Non-pigmented ciliary epithelial cell (primary cell): Measurements from ENCODE around the gene UBN2.
"Not testable (repeated sequence)": the region's sequence is repeated elsewhere in the genome, so short reads cannot be mapped to it uniquely, and the experiment has no call there.

Experiments
- DNase-seq: peaks from one replicate; pipeline ENCODE4 v3.0.0-alpha.2; 2010; ENCODE audit warnings: low read depth

UBN2 gene

DNA sequence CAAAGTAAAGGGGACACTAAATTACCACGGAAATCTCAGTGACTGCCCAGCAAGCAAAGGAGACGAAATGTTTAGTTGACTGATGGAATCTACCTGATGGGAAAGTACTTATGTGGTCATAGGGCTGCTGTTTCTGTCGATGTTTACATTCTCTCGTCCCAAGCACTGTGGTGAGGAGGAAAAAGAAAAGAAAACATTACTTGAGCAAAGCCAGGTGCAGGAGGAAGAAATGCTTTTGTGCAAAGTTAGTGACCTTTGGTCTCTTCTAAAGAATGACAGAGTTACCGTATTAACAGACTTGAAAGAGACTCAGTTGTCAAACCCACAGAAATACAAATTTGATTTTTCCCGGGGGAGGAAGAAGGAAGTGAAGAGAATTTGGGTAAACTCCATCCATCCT is 66.8 kb downstream of the UBN2 start:
- DNase-seq, result no peak

DNA sequence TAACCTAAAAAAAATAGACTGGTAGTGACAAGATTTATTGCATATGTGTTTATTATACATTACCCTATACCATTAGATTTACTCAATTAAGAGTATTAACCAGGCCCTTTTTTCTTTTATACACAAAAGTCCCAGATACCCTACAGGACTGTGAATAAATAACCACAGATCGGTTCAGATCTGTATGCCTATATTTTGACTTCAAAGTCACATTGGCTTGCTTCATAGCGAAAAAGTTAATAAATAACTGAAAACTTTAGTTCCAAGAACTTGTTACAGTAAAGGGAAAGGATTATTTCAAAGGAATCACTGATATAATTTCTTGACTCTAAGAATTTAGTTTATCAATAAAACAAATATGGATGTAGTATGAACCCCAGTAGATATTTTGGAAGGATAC is 68.3 kb downstream of the UBN2 start:
- DNase-seq, result no peak

GRCh38 chr7:139300390-139300789 is 69.4 kb downstream of the UBN2 start:
- DNase-seq, result no peak

- no peak for DNase-seq
Measured at GRCh38 chr7:139304517-139304916, 73.5 kb downstream of the UBN2 start.

DNA sequence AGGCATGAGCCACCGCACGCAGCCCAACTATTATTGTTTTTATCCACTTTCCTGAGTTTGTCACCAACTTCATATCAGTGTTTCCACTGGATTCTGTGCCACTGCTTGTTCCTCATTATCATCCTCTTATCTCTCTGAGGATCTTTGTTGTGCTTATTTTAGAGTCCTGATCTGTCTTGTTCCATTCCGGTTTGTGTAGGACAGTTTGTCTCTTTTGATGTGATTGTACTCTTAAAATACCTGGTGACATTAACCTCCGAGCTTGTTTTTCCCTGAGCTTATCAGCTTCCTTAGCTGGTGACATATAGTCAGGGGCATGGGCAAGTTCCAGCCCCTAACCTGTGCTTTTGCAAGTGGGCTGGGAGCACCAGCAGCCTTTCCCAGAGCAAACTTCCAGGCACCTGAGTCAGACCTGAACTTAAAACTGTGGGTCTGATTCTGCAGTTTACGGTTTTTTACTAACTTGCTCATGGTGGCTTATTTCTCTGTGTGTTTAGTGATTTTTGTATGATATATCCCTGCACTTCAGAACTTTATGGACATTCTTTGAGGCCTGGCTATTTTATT is 87.0 kb downstream of the UBN2 start:
- DNase-seq, result no peak

- DNase-seq, result no peak
Measured at GRCh38 chr7:139321071-139321745, 90.2 kb downstream of the UBN2 start.

DNA sequence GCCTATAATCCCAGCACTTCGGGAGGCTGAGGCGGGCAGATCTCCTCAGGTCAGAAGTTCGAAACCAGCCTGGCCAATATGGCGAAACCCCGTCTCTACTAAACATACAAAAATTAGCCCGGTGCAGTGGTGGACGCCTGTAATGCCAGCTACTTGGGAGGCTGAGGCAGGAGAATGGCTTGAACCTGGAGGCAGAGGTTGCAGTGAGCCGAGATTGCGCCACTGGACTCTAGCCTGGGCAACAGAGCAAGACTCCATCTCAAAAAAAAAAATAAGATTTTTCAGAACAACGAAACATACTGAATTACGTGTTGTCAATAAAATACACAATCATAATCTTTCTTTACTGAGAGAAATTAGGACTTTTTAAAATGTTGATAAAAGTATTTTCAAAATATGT is 93.7 kb downstream of the UBN2 start:
- DNase-seq, result not testable (repeated sequence)

- peak; percentile 37 for DNase-seq
Measured at GRCh38 chr7:139328375-139328774, 97.3 kb downstream of the UBN2 start.

DNA sequence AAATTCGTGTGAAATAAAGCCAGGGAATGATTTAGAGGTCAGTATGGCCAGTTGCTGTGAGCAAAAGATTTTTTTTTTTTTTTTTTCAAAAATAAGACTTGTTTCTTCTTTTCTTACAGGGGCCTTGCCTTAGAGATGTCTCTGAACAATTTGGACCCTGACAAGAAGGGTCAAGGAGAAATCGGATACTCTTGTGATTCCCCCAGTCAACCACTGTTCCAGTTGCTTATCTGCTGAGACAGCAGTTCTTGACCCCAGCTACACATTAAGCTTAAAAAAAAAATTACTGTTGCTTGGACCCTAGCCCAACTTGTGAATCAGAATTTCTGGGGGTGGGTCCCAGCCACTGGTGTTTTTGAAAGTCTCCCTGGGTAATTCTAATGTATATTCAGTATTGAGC is 98.1 kb downstream of the UBN2 start:
- no peak for DNase-seq

DNA sequence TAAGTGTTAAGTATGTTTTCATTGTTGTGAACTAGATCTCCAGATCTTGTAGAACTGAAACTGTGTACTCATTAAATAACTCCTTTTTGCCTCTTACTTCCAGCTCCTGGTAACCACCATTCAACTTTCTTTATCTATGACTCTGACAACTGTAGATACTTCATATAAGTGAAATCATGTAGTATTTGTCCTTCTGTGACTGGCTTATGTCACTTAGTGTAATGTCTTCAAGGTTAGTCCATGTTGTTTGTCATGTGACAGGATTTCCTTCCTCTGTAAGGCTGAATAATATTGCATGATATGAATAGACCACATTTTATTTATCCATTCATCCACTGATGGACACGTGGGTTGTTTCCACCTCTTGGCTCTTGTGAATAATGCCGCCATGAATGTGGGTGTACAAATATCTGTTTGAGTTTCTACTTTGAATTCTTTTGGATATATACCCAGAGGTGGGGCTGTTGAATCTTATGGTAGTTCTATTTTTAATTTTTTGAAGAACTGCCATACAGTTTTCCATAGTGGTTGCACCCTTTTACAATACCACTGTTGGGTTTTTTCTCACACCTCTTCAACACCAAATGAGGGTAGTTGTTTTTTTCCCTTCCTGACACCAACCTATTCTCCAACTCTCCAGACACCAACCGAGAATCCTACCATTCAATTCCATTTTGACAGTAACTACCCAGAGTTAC is 99.4 kb downstream of the UBN2 start:
- no peak for DNase-seq

DNA sequence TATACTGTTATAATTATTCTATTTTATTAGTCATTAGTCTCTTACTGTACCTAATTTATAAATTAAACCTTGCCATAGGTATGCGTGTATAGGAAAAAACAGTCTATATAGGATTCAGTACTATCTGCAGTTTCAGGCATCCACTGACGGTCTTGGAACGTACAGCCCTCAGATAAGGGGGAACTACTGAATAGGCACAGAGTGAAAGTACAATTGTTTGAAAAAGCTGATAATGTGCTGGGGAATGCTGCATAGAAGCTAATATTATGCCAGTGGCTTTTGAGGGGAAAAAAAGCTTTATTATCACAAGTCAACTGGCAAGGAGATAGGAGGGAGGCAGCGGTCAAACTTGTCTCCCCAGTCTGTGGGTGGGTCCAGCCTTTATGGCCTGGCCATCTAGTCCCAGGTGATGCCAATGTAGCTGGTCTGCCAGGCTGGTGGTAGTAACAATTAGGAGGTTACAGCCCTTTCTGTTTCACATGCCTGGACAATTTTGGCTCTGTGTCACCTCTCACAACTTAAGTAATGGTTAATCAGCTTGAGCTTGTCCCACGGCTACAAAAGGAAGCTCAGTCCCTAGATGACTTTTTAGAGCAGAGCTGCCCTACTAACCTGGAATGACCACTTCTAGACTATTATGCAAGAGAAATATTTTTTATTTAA is 101.8 kb downstream of the UBN2 start:
- no peak for DNase-seq

- DNase-seq, result not testable (repeated sequence)
Measured at GRCh38 chr7:139333443-139333842, 102.4 kb downstream of the UBN2 start.

- no peak for DNase-seq
Measured at GRCh38 chr7:139334399-139335150, 103.5 kb downstream of the UBN2 start.

DNA sequence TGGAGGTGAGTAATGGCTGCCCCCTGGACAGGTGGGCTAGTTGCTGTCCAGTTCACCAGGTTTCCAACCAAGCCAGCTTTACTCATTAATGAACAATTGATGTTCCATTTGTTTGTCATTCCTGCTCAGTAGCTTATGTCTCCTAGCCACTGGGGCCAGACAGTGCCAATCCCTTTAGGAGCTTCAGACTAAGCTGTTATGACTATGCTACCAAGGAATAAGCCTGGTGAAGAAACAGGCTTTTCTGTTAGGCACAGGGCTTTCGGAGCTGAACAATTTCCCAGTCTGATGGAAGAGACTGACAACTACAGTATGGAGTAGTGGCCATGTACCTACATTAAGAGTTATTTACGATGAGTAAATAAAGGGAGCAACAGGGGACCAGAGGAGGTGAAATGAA is 108.0 kb downstream of the UBN2 start:
- no peak for DNase-seq

DNA sequence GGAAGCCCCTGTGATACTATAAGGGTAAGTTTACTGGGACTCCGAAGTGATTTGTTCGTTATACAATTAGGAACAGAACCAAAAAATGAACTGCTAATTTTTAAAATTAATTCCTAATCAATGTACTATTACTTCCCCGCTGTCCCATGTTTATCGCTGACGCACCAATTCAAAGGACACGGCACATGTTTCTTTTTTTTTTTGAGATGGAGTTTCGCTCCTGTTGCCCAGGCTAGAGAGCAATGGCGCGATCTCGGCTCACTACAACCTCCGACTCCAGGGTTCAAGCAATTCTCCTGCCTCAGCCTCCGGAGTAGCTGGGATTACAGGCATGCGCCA is 108.6 kb downstream of the UBN2 start:
- DNase-seq, result no peak

DNA sequence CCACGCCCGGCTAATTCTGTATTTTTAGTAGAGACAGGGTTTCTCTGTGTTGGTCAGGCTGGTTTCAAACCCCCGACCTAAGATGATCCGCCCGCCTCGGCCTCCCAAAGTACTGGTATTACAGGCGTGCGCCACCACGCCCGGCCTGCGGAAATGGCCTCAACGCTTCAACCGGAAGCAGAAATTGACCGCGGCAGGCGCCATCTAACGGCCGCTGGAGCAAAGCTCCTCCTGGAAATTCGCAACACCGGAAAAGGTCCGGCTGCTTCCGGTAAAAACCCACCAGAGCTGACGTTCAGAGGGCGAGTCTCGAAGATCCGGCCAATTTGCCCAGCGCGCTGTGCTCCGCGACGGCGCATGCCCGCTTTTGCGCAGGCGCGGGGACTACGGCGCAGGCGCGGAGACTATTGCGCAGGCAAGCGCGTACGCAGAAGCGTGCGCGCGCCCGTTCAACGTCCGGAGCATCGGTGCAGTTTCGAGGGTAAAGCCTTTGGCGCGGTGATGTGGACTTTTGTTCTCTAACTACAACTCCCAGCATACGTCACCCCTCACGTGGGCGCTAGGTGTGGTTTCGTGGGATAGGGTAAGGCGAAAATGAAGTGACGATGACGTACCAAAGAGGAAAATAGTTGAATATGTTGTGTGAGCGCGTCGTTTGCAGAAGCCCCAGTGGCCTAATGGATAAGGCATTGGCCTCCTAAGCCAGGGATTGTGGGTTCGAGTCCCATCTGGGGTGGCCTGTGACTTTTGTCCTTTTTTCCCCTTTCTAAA is 109.2 kb downstream of the UBN2 start:
- peak; percentile 97 for DNase-seq

DNA sequence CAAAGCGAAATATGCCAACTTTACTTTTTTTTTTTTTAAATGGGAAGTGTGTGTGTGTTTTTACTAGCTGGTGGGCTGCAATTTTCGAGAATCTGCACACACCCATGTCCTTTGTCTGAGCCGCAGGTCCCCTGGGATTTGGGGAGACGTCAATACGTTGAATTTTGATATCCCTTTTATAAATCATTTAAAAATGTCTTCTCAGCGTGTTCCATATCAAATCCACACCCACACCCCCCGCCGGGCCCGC is 109.7 kb downstream of the UBN2 start:
- DNase-seq, result no peak

- DNase-seq, result peak; percentile 57
Measured at GRCh38 chr7:139341058-139341775, 110.2 kb downstream of the UBN2 start, which contains the start of gene FMC1. Gene FMC1, plus strand, starts transcription at chr7:139341337. Its CDS starts 48 bp downstream, at chr7:139341385.

DNA sequence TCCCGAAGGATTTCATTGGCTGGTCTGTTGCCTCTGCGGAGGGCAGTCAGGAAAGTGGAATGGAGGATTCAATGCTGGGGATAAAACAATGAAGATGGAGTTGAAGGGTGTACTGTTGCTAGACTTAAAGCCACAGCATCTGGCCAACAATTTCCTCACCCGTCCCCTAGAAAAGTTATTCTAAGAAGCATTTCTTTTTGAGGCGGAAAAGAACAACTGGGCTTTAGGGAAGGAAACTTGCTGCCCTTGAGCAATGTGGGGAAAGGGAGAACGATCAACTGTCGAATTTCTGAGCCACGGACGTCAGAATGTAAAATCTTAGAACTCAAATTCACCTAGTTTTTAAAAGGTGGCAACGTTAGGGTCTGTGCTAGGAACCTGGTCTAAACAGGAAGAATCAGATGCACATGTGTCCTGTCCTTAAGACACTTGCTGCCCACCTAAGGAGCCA is 110.8 kb downstream of the UBN2 start:
- DNase-seq, result peak; percentile 57

DNA sequence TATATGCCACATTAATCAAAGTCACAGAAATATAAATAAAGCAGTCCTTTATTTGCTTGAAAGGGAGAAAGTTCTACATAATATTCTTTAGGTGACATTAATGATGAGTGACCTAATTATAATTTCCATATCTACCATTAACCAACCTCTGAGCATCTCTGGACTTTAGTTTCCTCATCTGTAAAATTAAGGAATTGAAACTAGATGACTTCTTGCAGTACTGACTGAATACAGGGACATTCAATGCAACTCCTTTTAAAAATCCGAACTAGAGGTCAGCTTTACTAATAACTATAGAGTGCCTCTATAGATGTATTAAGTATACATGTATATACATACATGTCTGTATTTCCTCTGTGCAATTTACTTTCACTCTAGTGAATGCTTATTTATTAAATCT is 114.0 kb downstream of the UBN2 start:
- no peak for DNase-seq

DNA sequence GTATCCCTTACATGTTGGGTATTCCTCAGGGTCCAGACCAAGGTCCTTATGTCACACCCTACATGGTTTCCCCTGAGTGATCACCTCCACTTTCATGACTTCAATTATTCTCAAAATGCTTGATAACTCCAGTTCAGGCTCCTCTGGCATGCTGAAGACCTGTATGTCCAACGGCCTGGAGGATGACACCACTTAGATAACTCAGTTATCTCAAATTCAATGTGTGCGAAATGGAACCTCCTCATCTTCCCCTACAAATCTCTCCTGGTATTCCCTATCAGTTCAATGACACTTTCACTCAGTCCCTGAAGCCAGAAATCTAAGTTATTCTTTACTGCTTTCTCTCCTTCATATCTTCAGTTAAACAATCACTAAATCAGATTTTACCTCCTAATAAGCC is 120.0 kb downstream of the UBN2 start:
- DNase-seq, result no peak
